Sigmoid colon (tissue), 4 donors: ENCODE results near the gene KCNIP4.

Experiments used
- CTCF ChIP-seq, 4 experiments: fragments of 450-650 bp in 3 of 4; fragments of 200-600 bp in 1 of 4; IDR thresholded peaks; one replicate each; pipeline ENCODE4 v1.5.1; 2016 to 2019; ENCODE audit warnings: antibody characterized with exemption in 4 of 4, mild to moderate bottlenecking in 3 of 4, moderate library complexity in 2 of 4
- POLR2A ChIP-seq, 2 donors: fragments of 450-650 bp; IDR thresholded peaks; one replicate each; pipeline ENCODE4 v1.6.1; 2016; ENCODE audit warnings: antibody characterized with exemption in 2 of 2, mild to moderate bottlenecking in 2 of 2, moderate library complexity in 2 of 2
- POLR2AphosphoS5 ChIP-seq, 4 donors: sonication (generic); formaldehyde crosslinking; IDR thresholded peaks; one replicate each; pipeline ENCODE4 v1.6.1; 2017; ENCODE audit warnings: antibody characterized with exemption in 4 of 4

GRCh38 chr4:20960291-20960690, 988.3 kb downstream of the KCNIP4 start:
- no peak for TF ChIP-seq CTCF (IDR thresholded peaks at IDR 0.05)
- TF ChIP-seq POLR2A (IDR thresholded peaks at IDR 0.05), result no peak
- TF ChIP-seq POLR2AphosphoS5 (IDR thresholded peaks at IDR 0.05), result no peak
